GM21576 (cell line): ENCODE data around the gene NKG7.
"Not testable (repeated sequence)": the region's sequence is repeated elsewhere in the genome, so short reads cannot be mapped to it uniquely, and the experiment has no call there.

Experiments used
- ATAC-seq: cut with Tn5 transposase; IDR thresholded peaks from one replicate; pipeline ENCODE4 v1.9.1; 2021; ENCODE audit warnings: mild to moderate bottlenecking, moderate library complexity; ENCODE audit not compliant: unreplicated experiment

The NKG7 gene, protein sequence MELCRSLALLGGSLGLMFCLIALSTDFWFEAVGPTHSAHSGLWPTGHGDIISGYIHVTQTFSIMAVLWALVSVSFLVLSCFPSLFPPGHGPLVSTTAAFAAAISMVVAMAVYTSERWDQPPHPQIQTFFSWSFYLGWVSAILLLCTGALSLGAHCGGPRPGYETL

GRCh38 chr19:51372649-51373504 lies at the start of gene NKG7:
Gene NKG7, minus strand, starts transcription at chr19:51372654. Its CDS starts 119 bp downstream, at chr19:51372535.
- no peak for ATAC-seq

- no peak for ATAC-seq
Measured at GRCh38 chr19:51422053-51422448, 49.6 kb upstream of the NKG7 start.

GRCh38 chr19:51421229-51422052 lies 49.0 kb upstream of the NKG7 start:
- no peak for ATAC-seq

DNA sequence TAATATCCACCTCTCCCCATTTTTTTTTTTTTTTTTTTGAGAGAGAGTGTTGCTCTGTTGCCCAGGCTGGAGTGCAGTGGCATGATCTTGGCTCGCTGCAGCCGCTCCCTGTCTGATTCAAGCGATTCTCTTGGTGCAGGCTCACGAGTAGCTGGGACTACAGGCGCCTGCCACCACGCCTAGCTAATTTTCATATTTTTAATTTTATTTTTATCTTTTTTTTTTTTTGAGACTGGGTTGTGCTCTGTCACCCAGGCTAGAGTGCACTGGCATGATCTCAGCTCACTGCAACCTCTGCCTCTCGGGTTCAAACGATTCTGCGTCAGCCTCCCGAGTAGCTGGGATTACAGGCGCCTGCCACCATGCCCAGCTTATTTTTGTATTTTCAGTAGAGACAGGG lies 48.1 kb upstream of the NKG7 start:
- not testable (repeated sequence) for ATAC-seq

DNA sequence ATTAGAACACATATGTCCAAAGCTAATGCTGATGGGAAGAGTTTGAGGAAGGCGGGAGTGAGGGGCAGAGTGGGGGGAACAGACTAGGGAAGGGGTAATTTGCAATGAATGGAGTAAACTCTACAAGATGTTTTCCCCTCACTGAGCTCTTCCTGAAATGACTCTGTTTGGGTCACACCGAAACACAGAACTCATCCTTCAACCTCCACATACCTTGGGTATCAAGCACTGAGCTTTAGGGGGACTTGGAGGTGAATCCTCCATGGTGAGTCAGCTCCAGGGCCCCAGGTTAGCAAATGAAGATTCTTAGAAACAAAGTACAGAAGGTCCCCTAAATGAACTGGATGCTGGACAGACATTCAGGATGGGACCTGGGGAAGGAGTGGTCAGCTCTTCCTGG lies 46.3 kb upstream of the NKG7 start:
- ATAC-seq = no peak

DNA sequence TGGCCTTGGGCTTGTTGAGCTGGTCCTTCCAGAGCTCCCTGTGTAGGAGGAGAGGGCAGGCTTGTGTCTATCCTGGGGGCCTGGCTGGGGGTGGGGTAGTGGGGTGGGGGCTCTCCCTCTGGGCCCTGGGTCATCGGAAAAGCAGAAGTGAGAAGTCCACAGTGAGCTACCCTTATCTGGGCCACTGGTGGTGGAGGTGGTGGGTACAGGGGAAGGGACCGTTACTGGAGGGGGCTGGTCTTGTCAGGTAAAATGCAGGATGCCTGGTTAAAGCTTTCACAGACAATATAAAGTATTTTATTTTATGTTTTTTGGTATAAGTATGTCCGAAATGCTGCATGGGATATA lies 45.3 kb upstream of the NKG7 start:
- no peak for ATAC-seq

- peak; percentile 59 for ATAC-seq
Measured at GRCh38 chr19:51417107-51417809, 44.8 kb upstream of the NKG7 start, which contains the start of gene SIGLEC10. Gene SIGLEC10, minus strand, starts transcription at chr19:51417642. Its CDS starts 61 bp downstream, at chr19:51417581.

DNA sequence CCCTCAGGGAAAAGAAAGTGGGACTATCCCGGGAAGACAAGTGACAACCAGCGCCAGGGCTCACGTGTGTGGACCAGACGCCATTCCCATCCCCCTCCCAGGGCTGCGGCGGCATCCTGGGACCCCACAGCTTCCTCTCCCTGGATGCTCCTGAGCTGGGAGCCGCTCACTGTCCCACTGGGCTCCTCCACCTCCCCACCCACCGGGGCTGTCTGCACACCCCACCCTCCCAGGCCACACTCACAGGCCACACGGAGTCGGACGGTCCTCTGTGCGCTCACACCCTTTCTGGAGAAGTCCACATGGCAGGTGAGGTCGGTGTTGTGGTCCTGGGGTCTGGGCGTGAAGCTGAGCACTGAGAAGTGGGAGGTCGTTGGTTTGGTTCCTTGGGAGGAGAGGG lies 44.0 kb upstream of the NKG7 start:
- not testable (repeated sequence) for ATAC-seq

DNA sequence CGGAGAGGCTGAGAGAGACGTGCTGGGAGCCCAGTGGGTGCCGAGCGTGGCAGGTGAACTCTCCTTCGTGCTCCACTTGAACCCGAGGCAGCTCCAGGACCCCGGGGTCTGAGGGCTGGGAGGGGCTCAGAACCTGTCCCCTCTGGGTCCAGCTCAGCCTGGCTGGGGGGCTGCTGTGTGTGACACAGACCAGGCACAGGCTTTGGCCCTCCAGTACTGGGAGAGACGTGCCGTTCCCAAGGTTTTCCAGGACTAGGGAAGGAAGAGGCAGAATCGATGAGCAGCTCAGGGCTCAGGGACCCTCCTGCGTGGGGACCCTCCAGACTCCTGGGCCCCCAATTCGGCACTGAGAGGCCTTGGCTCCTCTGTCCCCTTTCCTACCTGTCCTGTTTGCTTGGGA lies 42.7 kb upstream of the NKG7 start:
- ATAC-seq = no peak

DNA sequence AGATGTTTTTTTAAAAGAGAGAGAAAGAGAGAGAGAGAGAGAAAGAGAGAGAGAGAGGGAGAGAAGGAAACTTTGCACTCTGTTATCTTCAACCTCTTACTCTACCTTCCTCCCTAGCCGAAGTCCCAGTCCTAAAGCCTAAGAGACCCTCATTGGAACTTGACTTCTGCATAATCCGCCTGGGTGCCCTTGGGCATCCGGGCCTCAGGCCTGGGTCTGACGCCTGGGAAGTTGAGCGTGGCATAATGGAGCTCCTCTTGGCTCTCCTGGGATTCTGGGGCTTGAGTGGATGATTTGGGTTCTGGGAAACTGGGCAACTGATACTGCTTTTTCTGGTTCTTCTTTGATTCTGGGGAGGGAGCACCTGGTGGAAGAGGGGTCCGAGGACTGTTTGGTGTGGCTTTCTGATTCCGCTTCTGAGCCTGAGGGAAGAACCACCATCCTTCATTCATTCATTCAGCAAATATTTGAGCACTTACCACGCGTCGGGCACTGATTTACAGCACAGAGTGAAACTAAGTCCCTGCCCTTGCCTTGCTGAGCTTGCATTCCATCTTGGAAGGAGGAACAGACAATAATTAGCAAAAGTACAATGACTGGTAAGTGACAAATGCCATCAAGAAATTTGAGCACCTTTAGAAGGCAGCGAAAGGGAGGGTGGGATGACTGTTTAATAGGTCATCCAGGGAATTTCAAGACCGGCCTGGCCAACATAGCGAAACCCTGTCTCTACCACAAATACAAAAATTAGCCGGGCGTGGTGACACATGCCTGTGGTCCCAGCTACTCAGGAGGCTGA lies 38.7 kb upstream of the NKG7 start:
- no peak for ATAC-seq

- no peak for ATAC-seq
Measured at GRCh38 chr19:51407511-51408131, 35.2 kb upstream of the NKG7 start.

DNA sequence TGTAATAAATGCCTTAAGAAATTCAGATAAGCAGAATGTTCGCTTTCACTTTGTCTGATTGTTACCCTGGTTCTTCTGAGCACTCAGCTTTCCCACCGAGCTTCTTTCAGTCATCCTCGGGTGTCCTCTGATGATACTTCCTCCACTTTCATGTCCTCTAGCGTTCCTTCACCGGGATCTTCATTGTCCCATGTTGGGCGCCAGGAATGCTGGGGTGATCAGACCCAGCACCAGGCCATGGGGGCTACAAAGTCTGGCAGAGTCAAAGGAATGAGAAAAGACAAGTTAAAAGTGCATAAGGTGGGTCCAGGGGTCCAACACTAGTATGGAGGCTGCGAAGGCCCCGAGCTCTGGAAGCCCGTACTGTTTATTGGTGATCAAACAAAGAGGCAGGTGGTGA lies 29.7 kb upstream of the NKG7 start:
- ATAC-seq = no peak

DNA sequence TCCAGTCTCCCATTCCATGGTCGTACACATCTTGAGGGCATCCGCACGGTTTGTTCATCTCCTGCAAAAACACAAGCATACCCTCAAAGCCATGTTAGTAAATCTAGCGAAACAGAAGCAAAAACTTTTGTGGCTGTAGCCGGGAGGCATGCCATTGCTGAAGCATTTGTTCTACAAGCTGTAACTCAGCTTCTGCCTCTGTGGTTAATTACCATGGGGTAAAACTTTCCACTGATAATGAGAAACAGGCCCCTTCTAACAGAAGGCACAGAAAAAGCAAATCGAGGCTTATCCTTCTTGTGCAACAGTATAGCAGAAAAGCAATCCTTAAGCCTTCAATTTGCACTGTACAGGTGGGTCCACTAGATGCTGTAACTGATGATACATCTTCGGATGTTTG lies 27.5 kb upstream of the NKG7 start:
- not testable (repeated sequence) for ATAC-seq

- no peak for ATAC-seq
Measured at GRCh38 chr19:51399231-51399630, 26.8 kb upstream of the NKG7 start.

DNA sequence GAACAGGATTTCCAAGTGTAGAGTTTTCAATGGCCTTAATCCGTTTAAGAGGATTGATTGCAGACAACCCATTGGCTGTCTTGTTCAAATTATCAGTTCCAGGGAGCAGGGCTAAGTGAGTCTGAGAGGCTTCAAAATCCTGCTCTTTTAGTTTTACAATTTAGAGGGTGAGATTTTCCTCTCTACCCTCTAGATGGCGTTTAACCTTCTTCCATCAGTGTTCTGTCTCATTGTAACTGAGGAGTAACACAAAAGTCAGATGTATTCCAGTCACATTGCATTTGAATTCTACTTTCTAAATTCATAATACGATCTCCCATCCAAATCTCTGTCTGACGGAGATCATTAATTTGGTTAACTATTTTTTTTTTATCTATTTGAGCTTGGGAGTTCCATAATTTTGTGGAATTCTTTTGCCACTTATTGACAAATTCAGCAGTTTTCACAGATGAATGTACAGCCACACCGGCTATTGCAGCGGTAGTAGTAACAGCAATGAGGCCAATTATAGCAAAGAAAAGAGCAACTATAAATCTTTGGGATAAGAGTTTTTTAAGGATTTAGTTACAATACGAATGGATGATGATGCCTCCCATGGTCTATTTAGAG lies 25.7 kb upstream of the NKG7 start:
- ATAC-seq = no peak

DNA sequence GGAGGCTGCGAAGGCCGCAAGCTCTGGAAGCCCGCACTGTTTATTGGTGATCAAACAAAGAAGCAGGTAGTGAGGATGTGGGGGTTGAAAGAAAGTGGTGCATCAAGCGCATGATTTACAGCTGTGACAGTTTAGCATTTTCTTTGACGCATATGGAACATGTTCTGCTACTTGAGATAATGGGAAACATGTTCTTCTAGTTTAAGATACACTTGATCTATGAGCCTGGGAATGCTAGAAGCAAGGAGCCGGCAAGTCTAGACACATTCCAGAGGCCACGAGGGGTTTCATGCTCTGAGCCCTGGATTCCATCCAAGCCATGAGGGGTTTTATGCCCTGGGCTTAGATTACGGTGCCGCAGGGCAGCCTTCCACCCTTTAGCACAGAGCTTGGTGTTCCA lies 25.0 kb upstream of the NKG7 start:
- not testable (repeated sequence) for ATAC-seq

DNA sequence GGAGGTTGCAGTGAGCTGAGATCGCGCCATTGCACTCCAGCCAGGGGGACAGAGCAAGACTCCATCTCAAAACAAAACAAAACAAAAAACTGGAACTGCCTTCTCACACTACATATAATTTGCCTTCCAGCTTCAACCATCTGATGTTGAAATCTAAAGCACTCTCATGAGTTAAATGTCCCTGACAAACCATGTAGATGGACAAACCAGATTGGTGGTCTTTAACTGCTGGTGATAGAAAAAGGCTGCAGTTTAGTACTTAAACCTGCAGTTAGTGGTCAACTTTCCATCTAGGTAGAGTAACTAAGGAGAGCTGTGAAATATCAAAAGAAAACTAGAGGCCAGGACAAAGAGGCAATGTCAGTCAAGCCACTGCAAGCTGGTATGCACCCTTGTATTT lies 23.7 kb upstream of the NKG7 start:
- ATAC-seq = no peak

- peak; percentile 79 for ATAC-seq
Measured at GRCh38 chr19:51394050-51394836, 21.8 kb upstream of the NKG7 start.

- ATAC-seq = no peak
Measured at GRCh38 chr19:51392701-51393100, 20.2 kb upstream of the NKG7 start.
